Umbilical cord (tissue), 2 donors: ENCODE results near the gene TNS2. TPM values are rescaled to one million over a fixed set of nuclear protein-coding genes. Genes with fewer than 3 reads are reported as not detected.
A peak's percentile ranks its signal among the peaks of the same experiment; 100 is the strongest.

Experiments
- DNase-seq: peaks from one replicate; pipeline ENCODE4 v3.0.0-alpha.2; 2015; ENCODE audit warnings: low spot score
- total RNA-seq: library from RNA; depleted of rRNA; stranded (reverse); fragments of >200 nt; gene quantifications from one replicate; pipeline ENCODE4 v1.2.3, GENCODE V29; 2014; ENCODE audit warnings: low replicate concordance; ENCODE audit not compliant: insufficient read depth

TNS2 gene
- total RNA-seq, 1 donor from 2014 or later, result 39.7 TPM

GRCh38 chr12:53042607-53043454, 7.0 kb upstream of the TNS2 start:
- DNase-seq, result no peak

- peak; percentile 29 for DNase-seq
These were observed 5.7 kb upstream of the TNS2 start for GRCh38 chr12:53044052-53044581.

- DNase-seq, result peak; percentile 8
These were observed 4.8 kb upstream of the TNS2 start for GRCh38 chr12:53044896-53045695.

GRCh38 chr12:53045696-53046045, 4.2 kb upstream of the TNS2 start:
- DNase-seq, result peak; percentile 57

GRCh38 chr12:53046655-53047220, 3.1 kb upstream of the TNS2 start:
- DNase-seq, result peak; percentile 90

GRCh38 chr12:53047221-53048032, 2.4 kb upstream of the TNS2 start:
- DNase-seq, result peak; percentile 89

GRCh38 chr12:53048033-53048779, 1.7 kb upstream of the TNS2 start:
- DNase-seq, result peak; percentile 58

- DNase-seq, result peak; percentile 85
These were observed 974 bp upstream of the TNS2 start for GRCh38 chr12:53048780-53049401.

GRCh38 chr12:53050426-53051057, 677 bp downstream of the TNS2 start:
- no peak for DNase-seq

- no peak for DNase-seq
These were observed 1.4 kb downstream of the TNS2 start for GRCh38 chr12:53051058-53051880.

- no peak for DNase-seq
These were observed 2.1 kb downstream of the TNS2 start for GRCh38 chr12:53051881-53052412.

- peak; percentile 96 for DNase-seq
These were observed 2.8 kb downstream of the TNS2 start for GRCh38 chr12:53052419-53053217.

- peak; percentile 68 for DNase-seq
These were observed 3.6 kb downstream of the TNS2 start for GRCh38 chr12:53053218-53054111.

- DNase-seq, result peak; percentile 95
These were observed 4.4 kb downstream of the TNS2 start for GRCh38 chr12:53054112-53054878.

- no peak for DNase-seq
These were observed 5.8 kb downstream of the TNS2 start for GRCh38 chr12:53055471-53056266.
